Muscle of leg (tissue), 11 donors: ENCODE measurements around the gene ZNF79. TPM values are rescaled to one million over a fixed set of nuclear protein-coding genes. Genes with fewer than 3 reads are reported as not detected.
A peak's percentile ranks its signal among the peaks of the same experiment; 100 is the strongest.
"Not testable (repeated sequence)": the region's sequence is repeated elsewhere in the genome, so short reads cannot be mapped to it uniquely, and the experiment has no call there.

Source experiments
- DNase-seq: peaks from one replicate; pipeline ENCODE4 v3.0.0; 2013
- H3K27ac ChIP-seq: one replicate; pipeline ENCODE4 v1.5.1; 2013; ENCODE audit warnings: mild to moderate bottlenecking, low read length, control low read depth
- H3K27me3 ChIP-seq: one replicate; pipeline ENCODE4 v1.6.1; 2013; ENCODE audit warnings: low read length; ENCODE audit not compliant: control insufficient read depth, insufficient read depth
- H3K36me3 ChIP-seq: one replicate; pipeline ENCODE4 v1.6.1; 2013; ENCODE audit warnings: low read length; ENCODE audit not compliant: control insufficient read depth, insufficient read depth
- H3K4me1 ChIP-seq: one replicate; pipeline ENCODE4 v1.6.1; 2013; ENCODE audit warnings: low read length; ENCODE audit not compliant: control insufficient read depth, insufficient read depth
- H3K4me3 ChIP-seq: one replicate; pipeline ENCODE4 v1.5.1; 2013; ENCODE audit warnings: low read length, control low read depth
- H3K9me3 ChIP-seq: replicated peaks from 2 replicates; pipeline ENCODE4 v1.6.1; 2013; ENCODE audit warnings: low read depth, low read length; ENCODE audit not compliant: control insufficient read depth
- WGBS: methylation state at CpG from one replicate; pipeline ENCODE4 v1.1.5; 2013; ENCODE audit warnings: missing lambda C conversion rate; ENCODE audit not compliant: insufficient coverage; 5-methylcytosine and 5-hydroxymethylcytosine counted together
- polyA plus RNA-seq, 8 donors: library from polyadenylated mRNA; unstranded; fragments of 120-200 nt; gene quantifications; one replicate each; pipeline versions ENCODE4 v1.2.1 to v1.2.3, GENCODE V29; 2013; ENCODE audit warnings: inconsistent platforms in 1 of 8, low replicate concordance in 1 of 8; ENCODE audit not compliant: insufficient read length in 8 of 8, insufficient read depth in 1 of 8
- total RNA-seq: library from RNA; stranded (reverse); fragments of 120-200 nt; gene quantifications from one replicate; pipeline ENCODE4 v1.2.4, GENCODE V29; 2013

ZNF79 gene
- total and polyA plus RNA-seq, 9 donors: 3.4 to 7.8 (median 4.7) TPM

DNA sequence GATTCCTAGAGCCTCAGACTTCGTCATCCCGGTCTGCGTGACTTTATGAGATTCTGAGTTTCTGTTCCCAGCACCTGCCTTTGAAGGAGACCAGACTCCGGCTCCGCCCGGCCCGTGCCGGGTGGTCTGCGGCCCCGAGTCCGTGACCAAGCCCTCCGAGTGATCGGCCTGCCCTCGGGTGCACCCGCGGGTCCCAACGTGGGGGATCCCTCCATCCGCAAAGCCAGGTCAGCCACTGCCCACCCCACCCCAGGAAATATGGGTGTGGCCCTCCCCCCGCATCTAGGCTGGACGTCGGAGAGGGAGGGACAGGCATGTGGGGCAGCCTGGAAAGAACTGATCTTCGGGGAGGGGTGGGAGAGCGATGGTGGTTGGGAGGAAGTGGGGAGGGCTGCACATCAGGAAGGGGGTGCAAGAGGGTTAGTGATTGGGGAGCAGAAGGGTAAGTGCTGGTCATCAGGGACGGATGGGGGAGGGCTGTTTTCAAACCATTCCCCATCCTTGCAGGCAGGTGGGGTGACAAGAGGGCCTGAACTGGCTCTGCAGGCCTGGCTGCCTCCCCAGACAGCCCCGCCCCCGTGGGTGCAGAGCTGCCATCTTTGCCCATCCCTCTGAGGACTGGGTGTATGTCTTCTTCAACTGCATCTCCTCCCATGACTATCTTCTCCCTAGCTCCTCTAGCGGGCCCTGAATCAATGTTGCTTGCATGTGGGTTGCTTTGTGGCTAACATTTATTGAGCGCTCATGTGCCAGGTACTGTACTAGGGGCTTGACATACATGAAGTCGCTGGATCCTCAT lies 27.9 kb downstream of the ZNF79 start:
- Histone ChIP-seq H3K4me1 (peaks cover 34% of the 10 kb centered on the region), H3K36me3 (peaks cover 59% of the 10 kb centered on the region), H3K9me3 (no peaks in the 10 kb centered on the region), H3K27me3 (no peaks in the 10 kb centered on the region), H3K27ac (peak overlapping the region; percentile 88), H3K4me3 (peak overlapping the region; percentile 99)
- WGBS: 21% methylated on average over 12 of the region's 29 CpGs
- DNase-seq: peak; percentile 77

DNA sequence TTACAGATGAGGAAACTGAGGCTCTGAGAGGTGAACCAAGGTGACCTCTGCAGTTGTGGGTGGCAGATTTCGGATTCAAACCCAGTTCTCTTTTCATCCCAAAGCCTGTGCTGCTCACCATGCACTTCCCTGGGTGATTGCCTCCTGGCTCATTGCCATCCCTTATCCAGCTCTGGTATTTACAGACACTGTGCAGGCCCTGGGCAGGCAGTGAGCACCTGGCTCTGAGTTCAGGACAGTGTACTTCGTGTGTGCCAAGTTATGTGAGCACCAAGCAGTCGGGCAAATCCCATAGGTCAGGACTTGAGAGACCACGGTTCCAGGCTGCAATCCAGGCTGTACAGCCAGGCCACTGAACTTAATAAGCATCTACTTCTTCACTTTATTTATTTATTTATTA lies 28.5 kb downstream of the ZNF79 start:
- DNase-seq: peak; percentile 57
- Histone ChIP-seq H3K9me3 (no peaks in the 10 kb centered on the region), H3K4me1 (peaks cover 34% of the 10 kb centered on the region), H3K4me3 (no peak overlapping the region), H3K27ac (no peak overlapping the region), H3K36me3 (peaks cover 59% of the 10 kb centered on the region), H3K27me3 (no peaks in the 10 kb centered on the region)
- 90% methylated on average over 2 of the region's 4 CpGs for WGBS

DNA sequence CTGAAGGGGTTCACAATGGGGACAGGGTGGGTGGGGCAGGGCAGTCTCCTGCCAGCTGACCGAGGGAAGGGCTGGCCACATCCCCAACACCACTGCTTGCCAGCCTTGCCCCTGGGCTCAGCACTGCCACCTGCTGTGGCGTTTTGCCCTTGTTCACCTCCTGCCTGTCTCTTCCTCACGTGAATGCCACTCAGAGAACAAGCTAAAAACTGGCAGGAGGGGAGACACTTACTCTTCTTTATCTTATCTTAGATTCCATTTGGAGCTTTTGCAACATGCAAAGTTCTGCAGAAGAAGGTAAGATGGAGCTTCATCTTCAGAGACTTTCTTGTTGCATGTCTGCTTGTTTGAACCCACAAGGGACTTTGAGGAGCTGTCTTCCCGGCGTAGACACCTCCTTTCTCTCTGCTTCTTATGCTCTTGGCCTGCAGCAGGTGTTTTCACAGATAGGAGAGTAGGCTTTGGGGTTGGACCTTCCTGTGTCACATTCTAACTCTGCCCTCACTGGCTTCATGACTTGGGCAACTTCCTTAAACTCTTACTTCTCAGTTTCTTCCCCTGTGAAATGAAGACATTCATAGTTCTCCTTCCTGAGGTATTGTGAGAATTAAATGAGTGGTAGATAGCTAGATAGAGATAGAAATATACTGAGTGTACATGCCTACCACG lies 31.3 kb downstream of the ZNF79 start:
- Histone ChIP-seq H3K27ac (no peak overlapping the region), H3K27me3 (no peaks in the 10 kb centered on the region), H3K4me3 (no peak overlapping the region), H3K36me3 (peaks cover 51% of the 10 kb centered on the region), H3K4me1 (peaks cover 14% of the 10 kb centered on the region), H3K9me3 (no peaks in the 10 kb centered on the region)
- WGBS: 0% methylated on average over 1 of the region's 6 CpGs
- DNase-seq: no peak

DNA sequence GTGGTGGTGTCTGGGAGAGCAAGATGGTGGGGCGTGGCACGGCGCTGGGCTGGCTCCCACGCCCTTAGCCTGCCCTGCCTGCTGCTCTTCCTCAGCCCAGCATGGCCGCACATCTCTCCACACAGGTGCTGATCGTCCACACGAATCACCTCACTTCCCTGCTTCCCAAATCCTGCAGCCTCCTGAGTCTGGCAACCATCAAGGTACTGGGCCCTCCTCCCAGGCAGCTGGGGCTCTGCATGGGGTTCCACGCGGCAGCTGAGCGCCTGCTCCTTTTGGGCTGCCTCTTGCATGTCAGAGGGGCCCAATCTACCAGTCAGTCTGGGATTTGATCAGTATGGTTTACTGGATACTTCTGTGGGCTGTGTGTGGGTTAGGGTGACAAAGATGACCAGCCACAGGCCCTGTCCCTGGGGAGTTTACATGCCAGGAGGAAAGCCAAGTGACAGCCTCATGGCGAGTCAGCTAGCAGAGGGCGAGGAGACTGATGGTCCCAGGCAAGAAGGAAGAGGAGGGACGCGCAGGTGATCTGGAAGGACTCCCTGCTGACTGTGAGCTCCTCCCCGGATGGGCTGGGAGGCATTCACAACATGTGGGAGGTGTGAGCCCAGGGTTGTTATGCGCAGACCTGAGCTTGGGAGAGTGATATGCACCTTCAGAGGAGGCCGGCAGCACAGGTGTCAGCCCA lies 33.2 kb downstream of the ZNF79 start:
- H3K4me3 ChIP-seq: no peak overlapping the region
- peaks cover 9% of the 10 kb centered on the region for H3K4me1 ChIP-seq
- no peak overlapping the region for H3K27ac ChIP-seq
- no peaks in the 10 kb centered on the region for H3K9me3 ChIP-seq
- WGBS: 81% methylated on average over 15 of the region's 17 CpGs
- no peaks in the 10 kb centered on the region for H3K27me3 ChIP-seq
- H3K36me3 ChIP-seq: peaks cover 66% of the 10 kb centered on the region
- no peak for DNase-seq

DNA sequence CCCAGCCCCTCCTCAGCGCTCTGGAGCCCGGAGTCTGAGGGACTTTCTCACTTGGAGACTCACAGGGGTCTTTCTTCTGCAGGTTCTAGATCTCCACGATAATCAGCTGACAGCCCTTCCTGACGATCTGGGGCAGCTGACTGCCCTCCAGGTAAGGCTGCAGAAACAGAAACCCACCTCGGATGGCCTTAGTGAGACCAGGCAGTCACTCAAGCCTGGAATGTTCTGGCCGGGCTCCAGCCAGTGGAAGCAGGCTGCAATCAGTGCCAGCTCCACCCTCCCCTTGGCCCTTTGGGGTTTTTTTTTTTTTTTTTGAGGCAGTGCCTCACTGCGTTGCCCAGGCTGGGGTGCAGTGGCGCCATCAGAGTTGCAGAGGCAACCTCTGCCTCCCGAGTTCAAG lies 34.7 kb downstream of the ZNF79 start:
- Histone ChIP-seq H3K27ac (no peak overlapping the region), H3K36me3 (peaks cover 75% of the 10 kb centered on the region)
- 74% methylated on average over 4 of the region's 9 CpGs for WGBS

DNA sequence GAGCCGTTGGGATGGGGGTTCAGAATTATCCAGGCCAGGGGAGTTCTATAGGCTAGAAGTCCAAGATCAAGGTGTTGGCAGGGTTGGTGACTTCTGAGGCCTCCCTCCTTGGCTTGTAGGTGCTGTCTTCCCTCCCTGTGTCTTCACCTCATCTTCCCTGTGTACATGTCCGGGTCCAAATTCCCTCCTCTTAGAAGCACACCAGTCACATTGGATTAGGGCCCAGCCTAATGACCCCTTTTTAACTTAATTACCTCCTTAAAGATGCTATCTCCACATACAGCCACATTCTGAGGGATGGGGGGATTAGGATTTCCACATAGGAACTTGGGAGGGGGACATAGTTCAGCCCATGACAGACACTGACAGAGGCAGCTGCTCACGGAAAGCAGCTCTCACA lies 39.2 kb downstream of the ZNF79 start:
- Histone ChIP-seq H3K4me3 (no peak overlapping the region), H3K4me1 (peaks cover 6% of the 10 kb centered on the region), H3K36me3 (peaks cover 70% of the 10 kb centered on the region), H3K27me3 (no peaks in the 10 kb centered on the region), H3K27ac (no peak overlapping the region), H3K9me3 (no peaks in the 10 kb centered on the region)
- WGBS: 39% methylated on average over 2 of the region's 3 CpGs
- DNase-seq: no peak

More for the DNA sequence above, 34.7 kb downstream of the ZNF79 start:
- Histone ChIP-seq H3K4me1 (peaks cover 6% of the 10 kb centered on the region), H3K9me3 (no peaks in the 10 kb centered on the region), H3K27me3 (no peaks in the 10 kb centered on the region), H3K4me3 (no peak overlapping the region)
- no peak for DNase-seq

DNA sequence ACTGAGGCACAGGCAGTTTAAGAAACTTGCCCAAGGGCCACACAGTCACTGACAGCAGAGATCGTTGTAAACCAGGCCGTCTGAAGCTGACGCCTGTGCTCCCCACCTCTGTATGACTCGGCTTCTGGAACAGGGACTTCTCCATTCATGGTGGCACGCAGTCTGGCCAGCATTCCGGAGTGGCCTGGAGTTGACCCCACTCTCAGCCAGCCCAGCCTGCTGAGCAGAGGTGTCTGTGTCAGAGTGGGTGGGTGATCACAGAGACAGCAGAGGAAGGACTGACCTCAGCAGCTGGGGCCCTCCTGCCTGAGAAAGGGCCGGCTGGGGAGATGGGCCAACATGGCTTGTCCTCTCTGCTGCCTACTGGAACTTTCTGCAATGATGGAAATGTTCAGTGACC lies 39.7 kb downstream of the ZNF79 start:
- no peak overlapping the region for H3K27ac ChIP-seq
- H3K27me3 ChIP-seq: no peaks in the 10 kb centered on the region
- WGBS: 31% methylated on average over 1 of the region's 7 CpGs
- H3K9me3 ChIP-seq: no peaks in the 10 kb centered on the region
- H3K36me3 ChIP-seq: peaks cover 71% of the 10 kb centered on the region
- peak; percentile 38 for DNase-seq
- H3K4me3 ChIP-seq: no peak overlapping the region
- H3K4me1 ChIP-seq: peaks cover 6% of the 10 kb centered on the region

DNA sequence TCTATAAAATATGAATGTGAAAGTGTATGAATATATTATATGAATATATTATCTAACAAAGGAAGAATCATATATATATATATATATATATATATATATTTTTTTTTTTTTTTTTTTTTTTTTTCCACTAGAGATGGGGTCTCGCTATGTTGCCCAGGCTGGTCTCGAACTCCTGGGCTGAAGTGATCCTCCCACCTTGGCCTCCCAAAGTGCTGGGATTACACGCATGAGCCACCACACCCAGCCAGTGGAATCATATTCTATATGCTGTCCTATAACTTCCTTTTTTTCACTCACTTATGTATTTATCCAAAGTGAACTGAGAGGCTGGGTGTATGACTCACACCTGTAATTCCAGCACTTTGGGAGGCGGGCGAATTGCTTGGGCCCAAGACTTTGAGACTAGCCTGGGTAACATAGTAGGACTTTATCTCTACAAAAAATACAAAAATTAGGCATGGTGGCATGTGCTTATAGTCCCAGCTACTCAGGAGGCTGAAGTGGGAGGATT lies 42.3 kb downstream of the ZNF79 start:
- not testable (repeated sequence) for H3K27me3 ChIP-seq, H3K4me1 ChIP-seq, H3K9me3 ChIP-seq, H3K4me3 ChIP-seq, DNase-seq, H3K27ac ChIP-seq
- WGBS: 80% methylated on average over 1 of the region's 5 CpGs
- H3K36me3 ChIP-seq: peaks cover 50% of the 10 kb centered on the region

DNA sequence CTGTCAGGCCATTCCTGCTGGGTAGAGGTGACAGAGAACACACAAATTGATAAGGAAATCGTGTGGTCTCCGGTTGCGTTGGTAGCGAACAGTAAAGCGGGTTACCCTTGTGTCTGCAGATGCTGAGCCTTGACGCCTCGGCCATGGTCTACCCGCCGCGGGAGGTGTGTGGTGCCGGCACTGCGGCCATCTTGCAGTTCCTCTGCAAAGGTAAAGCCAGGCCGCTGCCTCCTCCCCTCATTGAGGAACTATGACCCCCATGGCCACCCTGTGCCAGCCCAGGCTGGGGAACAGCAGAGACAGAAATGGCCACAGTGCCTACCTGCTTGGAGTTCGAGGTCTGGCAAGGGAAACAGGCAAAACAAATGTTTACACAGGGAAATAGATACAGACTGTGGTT lies 43.4 kb downstream of the ZNF79 start:
- Histone ChIP-seq H3K4me1 (peaks cover 6% of the 10 kb centered on the region), H3K27ac (no peak overlapping the region), H3K9me3 (no peaks in the 10 kb centered on the region), H3K4me3 (no peak overlapping the region), H3K36me3 (peaks cover 39% of the 10 kb centered on the region), H3K27me3 (no peaks in the 10 kb centered on the region)
- DNase-seq: no peak
- WGBS: 90% methylated on average over 14 of the region's 14 CpGs

DNA sequence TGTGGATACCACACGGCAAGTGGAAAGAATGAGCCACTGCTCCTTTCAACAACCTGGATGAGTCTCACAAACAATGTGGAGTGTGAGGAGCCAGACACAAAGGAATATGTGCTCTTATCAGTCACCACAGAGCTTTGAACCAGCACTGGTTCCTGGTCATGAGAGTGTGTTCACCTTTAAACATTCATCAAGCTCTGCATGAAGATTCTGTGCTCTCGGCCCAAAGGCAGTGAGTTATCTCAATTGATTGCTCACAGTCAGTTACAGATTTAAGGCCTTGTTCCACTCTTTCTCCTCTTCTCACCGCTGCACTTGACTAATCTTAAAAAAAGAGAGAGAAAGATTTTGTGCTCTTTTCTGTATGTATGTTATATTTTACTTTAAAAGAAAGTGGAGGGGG lies 46.5 kb downstream of the ZNF79 start:
- H3K27ac ChIP-seq: no peak overlapping the region
- 83% methylated on average over 1 of the region's 3 CpGs for WGBS
- H3K4me3 ChIP-seq: no peak overlapping the region
- no peaks in the 10 kb centered on the region for H3K9me3 ChIP-seq
- no peaks in the 10 kb centered on the region for H3K27me3 ChIP-seq
- DNase-seq: no peak
- peaks cover 33% of the 10 kb centered on the region for H3K36me3 ChIP-seq
- no peaks in the 10 kb centered on the region for H3K4me1 ChIP-seq
